ENCODE data around the gene FCF1. TPM values are rescaled to one million over a fixed set of nuclear protein-coding genes. Genes with fewer than 3 reads are reported as not detected.

Gene FCF1
- total and polyA plus RNA-seq, 2 of the 4 experiments (the other 2 are of a cell fraction): 37.1 to 45.5 TPM

DNA sequence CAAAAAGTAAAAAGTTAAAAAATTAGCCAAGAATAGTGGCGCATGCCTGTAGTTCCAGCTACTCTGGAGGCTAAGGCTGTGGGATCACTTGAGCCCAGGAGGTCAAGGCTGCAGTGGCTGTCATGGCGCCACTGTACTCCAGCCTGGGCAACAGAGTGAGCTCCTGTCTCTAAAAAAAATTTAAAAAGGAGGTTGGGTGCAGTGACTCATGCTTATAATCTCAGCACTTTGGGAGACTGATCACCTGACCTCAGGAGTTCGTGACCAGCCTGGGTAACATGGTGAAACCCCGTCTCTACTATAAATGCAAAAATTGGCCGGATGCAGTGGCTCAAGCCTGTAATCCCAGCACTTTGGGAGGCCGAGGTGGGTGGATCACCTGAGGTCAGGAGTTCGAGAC is 42.0 kb downstream of the FCF1 start:
- ChIA-PET CTCF (interaction anchor here (1.2 kb wide), 1 partner anchor 9 kb away, joined by 3 read pairs; the partner anchor contains the start of gene YLPM1), POLR2A (ENCODE audit: unreplicated experiment) (no interaction called here)
- no peak overlapping the region for H2AK5ac ChIP-seq (ENCODE audit: low read depth, low read length)
- H3K18ac ChIP-seq (ENCODE audit: low read depth, low read length): no peak overlapping the region
- H4K5ac ChIP-seq (ENCODE audit: low read depth, low read length): no peak overlapping the region
- H2BK120ac ChIP-seq (ENCODE audit: low read depth, low read length): no peak overlapping the region
- H3K27me3 ChIP-seq (ENCODE audit: control insufficient read depth, insufficient read depth, low read length): no peaks in the 10 kb centered on the region
- H4K8ac ChIP-seq (ENCODE audit: low read depth in 2 of 2, low read length in 2 of 2): no peak overlapping the region
- TF ChIP-seq POLR2A (IDR thresholded peaks at IDR 0.05; ENCODE audit: low read depth, low read length): no peak
- TF ChIP-seq RAD21 (IDR thresholded peaks at IDR 0.05; ENCODE audit: low read length): no peak
- TF ChIP-seq RFX5 (IDR thresholded peaks at IDR 0.05; ENCODE audit: low read depth, low read length): no peak
- TF ChIP-seq CHD1 (IDR thresholded peaks at IDR 0.05; ENCODE audit: low read depth, low read length): no peak
- no peak for TF ChIP-seq BHLHE40 (IDR thresholded peaks at IDR 0.05; ENCODE audit: low read depth, low read length)
- TF ChIP-seq, protein P1, sequence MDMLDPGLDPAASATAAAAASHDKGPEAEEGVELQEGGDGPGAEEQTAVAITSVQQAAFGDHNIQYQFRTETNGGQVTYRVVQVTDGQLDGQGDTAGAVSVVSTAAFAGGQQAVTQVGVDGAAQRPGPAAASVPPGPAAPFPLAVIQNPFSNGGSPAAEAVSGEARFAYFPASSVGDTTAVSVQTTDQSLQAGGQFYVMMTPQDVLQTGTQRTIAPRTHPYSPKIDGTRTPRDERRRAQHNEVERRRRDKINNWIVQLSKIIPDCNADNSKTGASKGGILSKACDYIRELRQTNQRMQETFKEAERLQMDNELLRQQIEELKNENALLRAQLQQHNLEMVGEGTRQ (IDR thresholded peaks at IDR 0.05; ENCODE audit: low read depth, low read length): no peak
- TF ChIP-seq, protein P2, sequence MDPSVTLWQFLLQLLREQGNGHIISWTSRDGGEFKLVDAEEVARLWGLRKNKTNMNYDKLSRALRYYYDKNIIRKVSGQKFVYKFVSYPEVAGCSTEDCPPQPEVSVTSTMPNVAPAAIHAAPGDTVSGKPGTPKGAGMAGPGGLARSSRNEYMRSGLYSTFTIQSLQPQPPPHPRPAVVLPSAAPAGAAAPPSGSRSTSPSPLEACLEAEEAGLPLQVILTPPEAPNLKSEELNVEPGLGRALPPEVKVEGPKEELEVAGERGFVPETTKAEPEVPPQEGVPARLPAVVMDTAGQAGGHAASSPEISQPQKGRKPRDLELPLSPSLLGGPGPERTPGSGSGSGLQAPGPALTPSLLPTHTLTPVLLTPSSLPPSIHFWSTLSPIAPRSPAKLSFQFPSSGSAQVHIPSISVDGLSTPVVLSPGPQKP (IDR thresholded peaks at IDR 0.05; ENCODE audit: borderline replicate concordance, low read depth, low read length): no peak
- DNase-seq (no peak), ATAC-seq (ENCODE audit: low read depth) (no peak)
- intact Hi-C loops (cut with micrococcal nuclease): no loop called here
- no peak overlapping the region for H3K4me2 ChIP-seq (ENCODE audit: low read depth, low read length)
- H3K9me1 ChIP-seq (ENCODE audit: insufficient read depth, low read length): no peaks in the 10 kb centered on the region
- H2AFZ ChIP-seq (replicated peaks; ENCODE audit: low read length, poor library complexity): no peak overlapping the region
- 86% methylated on average over 6 of the region's 7 CpGs; no CpG with 5 or more reads in 1 of the 2 experiments for WGBS, 2 experiments (ENCODE audit: extremely low coverage in 2 of 2, insufficient read length in 1 of 2)
- dilution Hi-C loops (cut with HindIII; ENCODE audit: low sequenced_read_pairs, unreplicated experiment): no loop called here
- BruUV-seq (replicated peaks): no TSS peak
- H3K9me3 ChIP-seq (ENCODE audit: control insufficient read depth, insufficient read depth, low read length): peaks cover 3% of the 10 kb centered on the region; the same call in 1 of the 2 replicates
- no peak overlapping the region for H3K14ac ChIP-seq (replicated peaks; ENCODE audit: low read depth, low read length)
- H3K23ac ChIP-seq (ENCODE audit: low read depth, low read length): no peak overlapping the region
- peaks cover 2% of the 10 kb centered on the region; the same call in 1 of the 2 replicates for H3K4me1 ChIP-seq (ENCODE audit: control insufficient read depth, insufficient read depth, low read length)
- H2BK5ac ChIP-seq (ENCODE audit: low read depth, low read length, poor library complexity, severe bottlenecking): no peak overlapping the region
- no peak overlapping the region for H3K4ac ChIP-seq (ENCODE audit: low read depth, low read length)
- H3K9ac ChIP-seq (ENCODE audit: low read depth, low read length): no peak overlapping the region
- H3K4me3 ChIP-seq (ENCODE audit: insufficient read depth, low read depth, low read length): no peak overlapping the region
- no peak overlapping the region for H3K56ac ChIP-seq (ENCODE audit: extremely low read depth, insufficient read depth, low read length)
- H2BK15ac ChIP-seq (ENCODE audit: low read depth, low read length): no peak overlapping the region
- H4K20me1 ChIP-seq (ENCODE audit: insufficient read depth, low read length): no peaks in the 10 kb centered on the region
- H3K36me3 ChIP-seq (ENCODE audit: control insufficient read depth, insufficient read depth, low read length): no peaks in the 10 kb centered on the region
- in situ Hi-C loops (cut with MboI; ENCODE audit: low sequenced_read_pairs): no loop called here
- H3K79me1 ChIP-seq (ENCODE audit: low read depth in 1 of 2, low read length in 2 of 2): no peaks in the 10 kb centered on the region
- no peak overlapping the region for H4K91ac ChIP-seq (ENCODE audit: insufficient read depth, low read depth, low read length)
- no peak overlapping the region for H2AK9ac ChIP-seq (replicated peaks; ENCODE audit: low read depth, low read length, poor library complexity)
- H3K27ac ChIP-seq (ENCODE audit: insufficient read depth, low read length): no peak overlapping the region
- no peak overlapping the region for H2BK20ac ChIP-seq (ENCODE audit: low read depth, low read length)
